M059J (cell line): ENCODE results near the gene LRRC41. TPM values are rescaled to one million over a fixed set of nuclear protein-coding genes. Genes with fewer than 3 reads are reported as not detected.
"Not testable (repeated sequence)": the region's sequence is repeated elsewhere in the genome, so short reads cannot be mapped to it uniquely, and the experiment has no call there.

Experiments used
- DNase-seq: peaks from one replicate; pipeline ENCODE4 v3.0.0-alpha.2; 2012; ENCODE audit warnings: low read depth
- total RNA-seq: library from RNA; depleted of rRNA; stranded (reverse); fragments of >200 nt; shearing (Covaris generic); gene quantifications from 2 replicates; pipeline ENCODE4 v1.2.3, GENCODE V29; 2014

LRRC41 gene
- total RNA-seq, 1 experiment from 2014 or later: 74.4 TPM

GRCh38 chr1:46285730-46286477 is 17.5 kb downstream of the LRRC41 start:
- no peak for DNase-seq

- no peak for DNase-seq
Measured at GRCh38 chr1:46284597-46285564, 18.5 kb downstream of the LRRC41 start.

- DNase-seq: no peak
Measured at GRCh38 chr1:46284058-46284457, 19.4 kb downstream of the LRRC41 start.

GRCh38 chr1:46281021-46281420 is 22.4 kb downstream of the LRRC41 start:
- no peak for DNase-seq

GRCh38 chr1:46280092-46280491 is 23.3 kb downstream of the LRRC41 start:
- no peak for DNase-seq

- peak; percentile 77 for DNase-seq
Measured at GRCh38 chr1:46278807-46279206, 24.6 kb downstream of the LRRC41 start.

- DNase-seq: no peak
Measured at GRCh38 chr1:46277658-46278373, 25.6 kb downstream of the LRRC41 start.

- no peak for DNase-seq
Measured at GRCh38 chr1:46275030-46275337, 28.4 kb downstream of the LRRC41 start.

- DNase-seq: no peak
Measured at GRCh38 chr1:46274225-46275029, 29.0 kb downstream of the LRRC41 start.

GRCh38 chr1:46268578-46268977 is 34.8 kb downstream of the LRRC41 start:
- no peak for DNase-seq

- no peak for DNase-seq
Measured at GRCh38 chr1:46263146-46263545, 40.3 kb downstream of the LRRC41 start.

GRCh38 chr1:46262508-46262907 is 40.9 kb downstream of the LRRC41 start:
- DNase-seq: no peak

- no peak for DNase-seq
Measured at GRCh38 chr1:46256523-46256922, 46.9 kb downstream of the LRRC41 start.

GRCh38 chr1:46254668-46255067 is 48.7 kb downstream of the LRRC41 start:
- DNase-seq: no peak

- DNase-seq: peak; percentile 72
Measured at GRCh38 chr1:46248122-46248920, 55.1 kb downstream of the LRRC41 start.

GRCh38 chr1:46247436-46248121 is 55.8 kb downstream of the LRRC41 start, which contains the start of gene RAD54L:
Gene RAD54L (plus strand): TSS chr1:46247763. CDS start chr1:46248406, 643 bp downstream.
- peak; percentile 99 for DNase-seq

GRCh38 chr1:46246548-46247435 is 56.6 kb downstream of the LRRC41 start:
- peak; percentile 63 for DNase-seq

- DNase-seq: not testable (repeated sequence)
Measured at GRCh38 chr1:46246136-46246535, 57.3 kb downstream of the LRRC41 start.
